ENCODE data around the gene NOTUM.

DNA sequence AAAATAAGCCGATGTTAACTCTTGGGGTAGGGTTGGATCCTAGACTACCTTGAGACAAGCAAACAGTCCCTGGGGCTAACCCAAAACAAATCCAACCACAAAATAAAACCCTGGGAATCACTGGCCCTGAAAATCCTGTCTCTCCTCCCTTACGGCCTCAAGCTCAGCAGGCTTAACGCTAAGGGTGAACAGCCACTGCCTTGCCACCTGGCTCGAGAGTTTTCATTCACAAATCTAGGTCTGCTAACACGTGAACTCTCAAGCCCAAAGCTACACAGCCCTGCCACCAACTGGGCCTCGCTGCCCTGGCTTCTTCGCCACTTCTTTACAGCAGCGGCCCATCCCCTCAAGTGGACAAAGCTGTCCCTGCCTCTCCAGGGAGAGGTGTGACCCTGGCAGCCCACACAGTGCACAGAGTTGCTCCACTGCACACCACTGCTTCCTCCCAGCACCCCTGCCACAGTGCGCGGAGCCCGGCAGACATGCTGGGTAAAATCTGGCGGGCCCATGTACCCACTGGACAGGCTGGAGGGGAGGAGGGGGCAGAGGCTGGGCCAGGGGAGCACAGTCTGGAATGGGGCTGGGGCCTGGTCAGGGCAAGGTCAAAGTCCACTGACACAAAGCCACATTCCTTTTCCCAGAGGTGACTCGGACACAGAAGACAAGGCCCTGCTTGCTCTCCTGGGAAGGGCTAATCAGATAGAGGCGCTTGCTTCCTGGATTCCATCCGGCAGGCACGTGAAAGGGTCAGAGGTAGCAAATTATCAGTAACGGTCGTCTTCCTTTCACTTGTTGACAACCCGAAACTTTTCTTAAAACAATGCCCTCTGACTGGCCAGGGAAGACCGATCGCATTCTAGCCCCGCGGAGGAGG, 50.8 kb downstream of the NOTUM start:
- TF ChIP-seq CTCF (IDR thresholded peaks at IDR 0.05) (no peak), POLR2A (IDR thresholded peaks at IDR 0.05) (no peak)
